Mammary epithelial cell (primary cell): Measurements from ENCODE around the gene KCNG2.

Source experiments
- EZH2 ChIP-seq: IDR thresholded peaks from 2 replicates; pipeline ENCODE4 v1.6.1; 2012; ENCODE audit warnings: low read length, inconsistent platforms, borderline replicate concordance
- TF ChIP-seq, protein P1 (sequence below), 2 donors: IDR thresholded peaks in 1 of 2; conservative IDR thresholded peaks in 1 of 2; 2 replicates each; pipeline ENCODE4 v1.5.1; 2011 to 2012; ENCODE audit warnings: inconsistent platforms in 2 of 2, low read length in 2 of 2, mild to moderate bottlenecking in 2 of 2, control low read depth in 1 of 2, low read depth in 1 of 2; ENCODE audit not compliant: insufficient read depth in 1 of 2; ENCODE audit errors: extremely low read depth in 1 of 2

DNA sequence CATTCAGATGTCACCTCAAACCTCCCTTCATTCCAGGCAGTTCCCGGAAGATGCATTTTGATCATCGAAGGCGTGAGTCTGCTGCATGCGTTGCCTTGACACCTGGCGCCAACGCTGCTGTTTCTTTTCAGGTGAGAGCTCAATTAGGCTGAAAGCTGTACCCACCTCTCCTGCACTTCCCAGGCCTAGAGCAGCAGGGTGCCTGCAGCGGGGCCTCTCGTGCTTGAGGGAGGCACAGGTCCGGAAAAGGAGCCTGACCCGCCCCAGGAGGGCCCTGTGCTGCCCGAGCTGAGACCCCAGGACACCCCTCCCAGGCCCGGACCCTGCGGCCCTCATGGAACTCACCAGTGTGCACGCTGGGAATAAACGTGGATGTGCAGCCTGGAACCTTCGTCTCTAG, 31.4 kb upstream of the KCNG2 start:
- TF ChIP-seq, protein P1, sequence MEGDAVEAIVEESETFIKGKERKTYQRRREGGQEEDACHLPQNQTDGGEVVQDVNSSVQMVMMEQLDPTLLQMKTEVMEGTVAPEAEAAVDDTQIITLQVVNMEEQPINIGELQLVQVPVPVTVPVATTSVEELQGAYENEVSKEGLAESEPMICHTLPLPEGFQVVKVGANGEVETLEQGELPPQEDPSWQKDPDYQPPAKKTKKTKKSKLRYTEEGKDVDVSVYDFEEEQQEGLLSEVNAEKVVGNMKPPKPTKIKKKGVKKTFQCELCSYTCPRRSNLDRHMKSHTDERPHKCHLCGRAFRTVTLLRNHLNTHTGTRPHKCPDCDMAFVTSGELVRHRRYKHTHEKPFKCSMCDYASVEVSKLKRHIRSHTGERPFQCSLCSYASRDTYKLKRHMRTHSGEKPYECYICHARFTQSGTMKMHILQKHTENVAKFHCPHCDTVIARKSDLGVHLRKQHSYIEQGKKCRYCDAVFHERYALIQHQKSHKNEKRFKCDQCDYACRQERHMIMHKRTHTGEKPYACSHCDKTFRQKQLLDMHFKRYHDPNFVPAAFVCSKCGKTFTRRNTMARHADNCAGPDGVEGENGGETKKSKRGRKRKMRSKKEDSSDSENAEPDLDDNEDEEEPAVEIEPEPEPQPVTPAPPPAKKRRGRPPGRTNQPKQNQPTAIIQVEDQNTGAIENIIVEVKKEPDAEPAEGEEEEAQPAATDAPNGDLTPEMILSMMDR (conservative IDR thresholded peaks at IDR 0.05 in 1 of 2, IDR thresholded peaks at IDR 0.05 in 1 of 2; ENCODE audit: extremely low read depth in 1 of 2, insufficient read depth in 1 of 2, low read depth in 1 of 2, low read length in 2 of 2) = no peak
- TF ChIP-seq EZH2 = no peak
